GM12878 (cell line): ENCODE results near the gene ASH1L. TPM values are rescaled to one million over a fixed set of nuclear protein-coding genes. Genes with fewer than 3 reads are reported as not detected.

Source experiments
- CBFB ChIP-seq: IDR thresholded peaks from 2 replicates; pipeline ENCODE4 v1.6.1; 2016; ENCODE audit warnings: antibody characterized with exemption, low read depth
- EP300 ChIP-seq, 2 experiments: fragments of 150-350 bp in 1 of 2; IDR thresholded peaks; 2 replicates each; pipeline ENCODE4 v1.6.1; 2011 to 2012; ENCODE audit warnings: low read depth in 2 of 2, low read length in 2 of 2, borderline replicate concordance in 1 of 2, improper control_type of control experiment in 1 of 2, inconsistent platforms in 1 of 2; ENCODE audit not compliant: control insufficient read depth in 1 of 2
- GATAD2B ChIP-seq: fragments of 450-650 bp; conservative IDR thresholded peaks from 2 replicates; pipeline ENCODE4 v1.6.1; 2017; ENCODE audit warnings: low read depth, mild to moderate bottlenecking, moderate library complexity
- SIN3A ChIP-seq: IDR thresholded peaks from 2 replicates; pipeline ENCODE4 v1.6.1; 2012; ENCODE audit warnings: low read depth, low read length, improper control_type of control experiment
- SMAD5 ChIP-seq: IDR thresholded peaks from 2 replicates; pipeline ENCODE4 v1.6.1; 2016; ENCODE audit warnings: antibody characterized with exemption, low read depth
- SRF ChIP-seq, 2 experiments: IDR thresholded peaks; 2 replicates each; pipeline ENCODE4 v1.6.1; 2011; ENCODE audit warnings: low read depth in 2 of 2, low read length in 2 of 2, mild to moderate bottlenecking in 1 of 2, moderate library complexity in 1 of 2
- TCF12 ChIP-seq: IDR thresholded peaks from 2 replicates; pipeline ENCODE4 v1.6.1; 2011; ENCODE audit warnings: low read depth, mild to moderate bottlenecking, low read length
- ZNF217 ChIP-seq: fragments of 450-650 bp; IDR thresholded peaks from 2 replicates; pipeline ENCODE4 v1.6.1; 2017; ENCODE audit warnings: antibody characterized with exemption, mild to moderate bottlenecking
- polyA plus RNA-seq, 11 experiments: library from polyadenylated mRNA; depleted of rRNA in 4 of 11; unstranded in 6 of 11; stranded (reverse) in 5 of 11; fragments of >200 nt; fragmentation: Nextera tagmentation in 4 of 11; fragmentation: Illumina TruSeq in 1 of 11; extraction: Ambion mirVana in 4 of 11; extraction: Trizol in 1 of 11; gene quantifications; 1 replicate in 1 of 11; 2 replicates in 10 of 11; pipeline versions ENCODE4 v1.2.1 to v1.2.3, GENCODE V29; 2011 to 2016; ENCODE audit warnings: inconsistent platforms in 2 of 11, missing spikeins in 2 of 11, low read depth in 1 of 11
- total RNA-seq, 4 experiments: library from RNA; depleted of rRNA in 3 of 4; stranded (reverse); fragments of >200 nt in 3 of 4; fragmentation: Illumina TruSeq in 1 of 4; extraction: Trizol in 1 of 4; gene quantifications; 2 replicates each; pipeline versions ENCODE4 v1.2.1 to v1.2.3, GENCODE V29; 2013 to 2021
- TF ChIP-seq, protein P1 (sequence below): IDR thresholded peaks from 2 replicates; pipeline ENCODE4 v1.6.1; 2012; ENCODE audit warnings: mild to moderate bottlenecking, low read depth, low read length
- TF ChIP-seq, protein P2 (sequence below): fragments of 450-650 bp; IDR thresholded peaks from 2 replicates; pipeline ENCODE4 v1.6.1; 2017; ENCODE audit warnings: antibody characterized with exemption, mild to moderate bottlenecking, moderate library complexity
- TF ChIP-seq, protein P3 (sequence below): fragments of 450-650 bp; IDR thresholded peaks from 2 replicates; pipeline ENCODE4 v1.6.1; 2016; ENCODE audit warnings: mild to moderate bottlenecking, moderate library complexity, borderline replicate concordance
- TF ChIP-seq, protein P4 (sequence below): fragments of 450-650 bp; IDR thresholded peaks from 2 replicates; pipeline ENCODE4 v1.6.1; 2017; ENCODE audit warnings: mild to moderate bottlenecking
- TF ChIP-seq, protein P5 (sequence below): IDR thresholded peaks from 2 replicates; pipeline ENCODE4 v1.6.1; 2012; ENCODE audit warnings: low read depth, low read length, improper control_type of control experiment

Gene ASH1L
- total and polyA plus RNA-seq, 10 of the 15 experiments (the other 5 are each of a cell fraction or from before 2014, with no cell fraction given), result 1.7 to 23.9 (median 16.6) TPM

DNA sequence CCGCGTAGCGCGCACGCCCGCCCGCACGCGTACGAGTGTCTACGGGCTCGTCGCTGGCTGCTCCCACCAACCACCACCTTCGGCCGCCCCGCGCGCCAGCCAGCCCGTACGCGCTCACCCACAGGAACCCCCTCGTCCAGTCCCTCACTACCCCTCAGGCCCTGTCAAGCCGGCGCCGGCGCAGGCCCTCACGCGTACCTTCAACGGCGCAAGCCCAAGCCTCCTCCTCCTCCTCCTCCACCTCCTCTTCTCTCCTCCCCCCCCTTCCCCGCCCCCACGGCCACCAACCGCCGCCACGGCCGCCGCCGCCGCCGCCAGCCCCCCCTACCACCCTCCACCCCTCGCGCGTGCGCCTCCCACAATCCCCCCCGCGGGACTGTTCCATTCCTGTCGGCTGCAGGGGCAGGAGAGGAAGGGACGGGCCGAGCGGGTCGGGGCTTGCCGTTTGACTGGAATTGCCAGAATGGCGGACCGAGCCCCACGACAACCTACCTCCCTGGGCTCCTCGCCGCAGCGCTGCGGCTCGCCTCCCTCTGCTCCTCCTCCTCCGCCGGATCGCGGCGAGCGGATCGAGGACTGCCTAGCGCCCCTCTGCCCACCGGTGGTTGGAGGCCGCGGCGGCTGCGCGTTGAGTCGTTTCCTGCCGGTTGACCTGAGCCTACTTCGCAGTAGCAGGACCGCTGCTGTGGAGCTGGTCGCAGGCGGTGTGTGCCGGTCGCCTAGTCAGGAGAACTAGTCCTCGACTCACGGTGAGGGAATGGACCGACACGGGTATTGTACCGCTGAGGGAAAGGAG lies at the start of gene ASH1L (continued):
- TF ChIP-seq, protein P1, sequence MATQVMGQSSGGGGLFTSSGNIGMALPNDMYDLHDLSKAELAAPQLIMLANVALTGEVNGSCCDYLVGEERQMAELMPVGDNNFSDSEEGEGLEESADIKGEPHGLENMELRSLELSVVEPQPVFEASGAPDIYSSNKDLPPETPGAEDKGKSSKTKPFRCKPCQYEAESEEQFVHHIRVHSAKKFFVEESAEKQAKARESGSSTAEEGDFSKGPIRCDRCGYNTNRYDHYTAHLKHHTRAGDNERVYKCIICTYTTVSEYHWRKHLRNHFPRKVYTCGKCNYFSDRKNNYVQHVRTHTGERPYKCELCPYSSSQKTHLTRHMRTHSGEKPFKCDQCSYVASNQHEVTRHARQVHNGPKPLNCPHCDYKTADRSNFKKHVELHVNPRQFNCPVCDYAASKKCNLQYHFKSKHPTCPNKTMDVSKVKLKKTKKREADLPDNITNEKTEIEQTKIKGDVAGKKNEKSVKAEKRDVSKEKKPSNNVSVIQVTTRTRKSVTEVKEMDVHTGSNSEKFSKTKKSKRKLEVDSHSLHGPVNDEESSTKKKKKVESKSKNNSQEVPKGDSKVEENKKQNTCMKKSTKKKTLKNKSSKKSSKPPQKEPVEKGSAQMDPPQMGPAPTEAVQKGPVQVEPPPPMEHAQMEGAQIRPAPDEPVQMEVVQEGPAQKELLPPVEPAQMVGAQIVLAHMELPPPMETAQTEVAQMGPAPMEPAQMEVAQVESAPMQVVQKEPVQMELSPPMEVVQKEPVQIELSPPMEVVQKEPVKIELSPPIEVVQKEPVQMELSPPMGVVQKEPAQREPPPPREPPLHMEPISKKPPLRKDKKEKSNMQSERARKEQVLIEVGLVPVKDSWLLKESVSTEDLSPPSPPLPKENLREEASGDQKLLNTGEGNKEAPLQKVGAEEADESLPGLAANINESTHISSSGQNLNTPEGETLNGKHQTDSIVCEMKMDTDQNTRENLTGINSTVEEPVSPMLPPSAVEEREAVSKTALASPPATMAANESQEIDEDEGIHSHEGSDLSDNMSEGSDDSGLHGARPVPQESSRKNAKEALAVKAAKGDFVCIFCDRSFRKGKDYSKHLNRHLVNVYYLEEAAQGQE, result 0 out of 2 replicates have a peak, but pooled peaks have one; percentile 50
- TF ChIP-seq EP300 (IDR thresholded peaks at IDR 0.05; ENCODE audit: borderline replicate concordance in 1 of 2, control insufficient read depth in 1 of 2, low read depth in 2 of 2, low read length in 2 of 2) (no peak), CBFB (0 out of 2 replicates have a peak, but pooled peaks have one; percentile 72), ZNF217 (no peak), GATAD2B (no peak; the same call in 1 of the 2 replicates), SIN3A (peak; percentile 92; the same call in 1 of the 2 replicates), SRF (IDR thresholded peaks at IDR 0.05; ENCODE audit: low read depth in 2 of 2, low read length in 2 of 2) (no peak), SMAD5 (peak; percentile 88; the same call in 1 of the 2 replicates), TCF12 (peak; percentile 80)
- TF ChIP-seq, protein P2, sequence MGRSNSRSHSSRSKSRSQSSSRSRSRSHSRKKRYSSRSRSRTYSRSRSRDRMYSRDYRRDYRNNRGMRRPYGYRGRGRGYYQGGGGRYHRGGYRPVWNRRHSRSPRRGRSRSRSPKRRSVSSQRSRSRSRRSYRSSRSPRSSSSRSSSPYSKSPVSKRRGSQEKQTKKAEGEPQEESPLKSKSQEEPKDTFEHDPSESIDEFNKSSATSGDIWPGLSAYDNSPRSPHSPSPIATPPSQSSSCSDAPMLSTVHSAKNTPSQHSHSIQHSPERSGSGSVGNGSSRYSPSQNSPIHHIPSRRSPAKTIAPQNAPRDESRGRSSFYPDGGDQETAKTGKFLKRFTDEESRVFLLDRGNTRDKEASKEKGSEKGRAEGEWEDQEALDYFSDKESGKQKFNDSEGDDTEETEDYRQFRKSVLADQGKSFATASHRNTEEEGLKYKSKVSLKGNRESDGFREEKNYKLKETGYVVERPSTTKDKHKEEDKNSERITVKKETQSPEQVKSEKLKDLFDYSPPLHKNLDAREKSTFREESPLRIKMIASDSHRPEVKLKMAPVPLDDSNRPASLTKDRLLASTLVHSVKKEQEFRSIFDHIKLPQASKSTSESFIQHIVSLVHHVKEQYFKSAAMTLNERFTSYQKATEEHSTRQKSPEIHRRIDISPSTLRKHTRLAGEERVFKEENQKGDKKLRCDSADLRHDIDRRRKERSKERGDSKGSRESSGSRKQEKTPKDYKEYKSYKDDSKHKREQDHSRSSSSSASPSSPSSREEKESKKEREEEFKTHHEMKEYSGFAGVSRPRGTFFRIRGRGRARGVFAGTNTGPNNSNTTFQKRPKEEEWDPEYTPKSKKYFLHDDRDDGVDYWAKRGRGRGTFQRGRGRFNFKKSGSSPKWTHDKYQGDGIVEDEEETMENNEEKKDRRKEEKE, result peak; percentile 95
- TF ChIP-seq, protein P3, sequence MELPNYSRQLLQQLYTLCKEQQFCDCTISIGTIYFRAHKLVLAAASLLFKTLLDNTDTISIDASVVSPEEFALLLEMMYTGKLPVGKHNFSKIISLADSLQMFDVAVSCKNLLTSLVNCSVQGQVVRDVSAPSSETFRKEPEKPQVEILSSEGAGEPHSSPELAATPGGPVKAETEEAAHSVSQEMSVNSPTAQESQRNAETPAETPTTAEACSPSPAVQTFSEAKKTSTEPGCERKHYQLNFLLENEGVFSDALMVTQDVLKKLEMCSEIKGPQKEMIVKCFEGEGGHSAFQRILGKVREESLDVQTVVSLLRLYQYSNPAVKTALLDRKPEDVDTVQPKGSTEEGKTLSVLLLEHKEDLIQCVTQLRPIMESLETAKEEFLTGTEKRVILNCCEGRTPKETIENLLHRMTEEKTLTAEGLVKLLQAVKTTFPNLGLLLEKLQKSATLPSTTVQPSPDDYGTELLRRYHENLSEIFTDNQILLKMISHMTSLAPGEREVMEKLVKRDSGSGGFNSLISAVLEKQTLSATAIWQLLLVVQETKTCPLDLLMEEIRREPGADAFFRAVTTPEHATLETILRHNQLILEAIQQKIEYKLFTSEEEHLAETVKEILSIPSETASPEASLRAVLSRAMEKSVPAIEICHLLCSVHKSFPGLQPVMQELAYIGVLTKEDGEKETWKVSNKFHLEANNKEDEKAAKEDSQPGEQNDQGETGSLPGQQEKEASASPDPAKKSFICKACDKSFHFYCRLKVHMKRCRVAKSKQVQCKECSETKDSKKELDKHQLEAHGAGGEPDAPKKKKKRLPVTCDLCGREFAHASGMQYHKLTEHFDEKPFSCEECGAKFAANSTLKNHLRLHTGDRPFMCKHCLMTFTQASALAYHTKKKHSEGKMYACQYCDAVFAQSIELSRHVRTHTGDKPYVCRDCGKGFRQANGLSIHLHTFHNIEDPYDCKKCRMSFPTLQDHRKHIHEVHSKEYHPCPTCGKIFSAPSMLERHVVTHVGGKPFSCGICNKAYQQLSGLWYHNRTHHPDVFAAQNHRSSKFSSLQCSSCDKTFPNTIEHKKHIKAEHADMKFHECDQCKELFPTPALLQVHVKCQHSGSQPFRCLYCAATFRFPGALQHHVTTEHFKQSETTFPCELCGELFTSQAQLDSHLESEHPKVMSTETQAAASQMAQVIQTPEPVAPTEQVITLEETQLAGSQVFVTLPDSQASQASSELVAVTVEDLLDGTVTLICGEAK, result peak; percentile 66; the same call in 1 of the 2 replicates
- TF ChIP-seq, protein P4, sequence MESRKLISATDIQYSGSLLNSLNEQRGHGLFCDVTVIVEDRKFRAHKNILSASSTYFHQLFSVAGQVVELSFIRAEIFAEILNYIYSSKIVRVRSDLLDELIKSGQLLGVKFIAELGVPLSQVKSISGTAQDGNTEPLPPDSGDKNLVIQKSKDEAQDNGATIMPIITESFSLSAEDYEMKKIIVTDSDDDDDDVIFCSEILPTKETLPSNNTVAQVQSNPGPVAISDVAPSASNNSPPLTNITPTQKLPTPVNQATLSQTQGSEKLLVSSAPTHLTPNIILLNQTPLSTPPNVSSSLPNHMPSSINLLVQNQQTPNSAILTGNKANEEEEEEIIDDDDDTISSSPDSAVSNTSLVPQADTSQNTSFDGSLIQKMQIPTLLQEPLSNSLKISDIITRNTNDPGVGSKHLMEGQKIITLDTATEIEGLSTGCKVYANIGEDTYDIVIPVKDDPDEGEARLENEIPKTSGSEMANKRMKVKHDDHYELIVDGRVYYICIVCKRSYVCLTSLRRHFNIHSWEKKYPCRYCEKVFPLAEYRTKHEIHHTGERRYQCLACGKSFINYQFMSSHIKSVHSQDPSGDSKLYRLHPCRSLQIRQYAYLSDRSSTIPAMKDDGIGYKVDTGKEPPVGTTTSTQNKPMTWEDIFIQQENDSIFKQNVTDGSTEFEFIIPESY, result peak; percentile 23; the same call in 1 of the 2 replicates
- TF ChIP-seq, protein P5, sequence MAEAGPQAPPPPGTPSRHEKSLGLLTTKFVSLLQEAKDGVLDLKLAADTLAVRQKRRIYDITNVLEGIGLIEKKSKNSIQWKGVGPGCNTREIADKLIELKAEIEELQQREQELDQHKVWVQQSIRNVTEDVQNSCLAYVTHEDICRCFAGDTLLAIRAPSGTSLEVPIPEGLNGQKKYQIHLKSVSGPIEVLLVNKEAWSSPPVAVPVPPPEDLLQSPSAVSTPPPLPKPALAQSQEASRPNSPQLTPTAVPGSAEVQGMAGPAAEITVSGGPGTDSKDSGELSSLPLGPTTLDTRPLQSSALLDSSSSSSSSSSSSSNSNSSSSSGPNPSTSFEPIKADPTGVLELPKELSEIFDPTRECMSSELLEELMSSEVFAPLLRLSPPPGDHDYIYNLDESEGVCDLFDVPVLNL, result no peak; the same call in 1 of the 2 replicates
